ENCODE data around the gene JMJD8. TPM values are rescaled to one million over a fixed set of nuclear protein-coding genes. Genes with fewer than 3 reads are reported as not detected.

The JMJD8 gene
- total and polyA plus RNA-seq, 2 experiments from 2014 or later = 48.5 to 82.5 TPM

DNA sequence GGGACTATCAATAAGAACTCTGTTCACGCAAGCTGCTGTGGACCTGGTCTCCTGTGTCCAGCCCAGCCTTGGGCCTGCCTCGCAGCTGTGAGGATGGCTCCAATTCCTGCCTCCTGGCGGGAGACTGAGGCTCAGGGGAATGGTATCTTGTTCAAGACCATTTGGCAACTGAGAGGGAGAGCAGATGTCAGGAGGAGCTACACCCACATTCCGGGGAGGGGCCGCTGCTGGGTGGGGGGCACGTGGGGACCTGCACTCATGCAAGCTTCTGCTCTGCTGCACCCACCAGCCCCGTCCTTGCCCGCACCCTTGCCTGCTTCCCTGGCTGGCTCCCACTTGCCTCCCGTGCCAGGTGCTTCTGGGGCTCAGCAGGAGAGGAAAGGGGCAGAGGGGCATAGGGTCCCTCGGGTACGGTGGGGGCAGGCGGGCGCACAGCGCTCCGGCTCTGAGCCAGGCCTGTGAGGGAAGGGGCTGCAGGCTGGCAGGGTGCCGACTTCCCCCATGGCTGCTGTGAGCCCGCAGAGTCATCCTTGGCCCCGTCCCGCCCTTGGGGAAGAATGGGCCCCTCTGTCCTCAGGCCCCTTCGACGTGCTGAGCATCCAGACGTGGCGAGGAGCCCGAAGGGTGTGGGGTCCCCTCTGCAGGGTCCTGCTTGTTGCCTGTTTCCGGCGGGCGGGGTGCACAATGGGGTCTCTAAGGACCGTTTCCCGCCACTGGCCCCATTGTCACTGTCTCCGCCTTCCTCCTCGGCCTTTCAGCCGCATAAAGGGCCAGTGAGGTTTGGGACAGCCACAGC lies 33.5 kb upstream of the JMJD8 start:
- DNase-seq (ENCODE audit: low spot score) (no peak), ATAC-seq (no peak)
- H4K20me1 ChIP-seq (replicated peaks; ENCODE audit: insufficient read depth) = no peaks in the 10 kb centered on the region
- no peak overlapping the region for H3K4me2 ChIP-seq
- no peaks in the 10 kb centered on the region for H3F3A ChIP-seq (replicated peaks; ENCODE audit: low read depth)
- no peaks in the 10 kb centered on the region for H3K9me2 ChIP-seq (ENCODE audit: insufficient read depth)
- Mint-ChIP-seq H3K36me3 (ENCODE audit: low read depth) (no peaks in the 10 kb centered on the region), H3K9me3 (peaks cover 4% of the 10 kb centered on the region; the same call in 1 of the 3 replicates), H3K27ac (no peak overlapping the region), H3K4me1 (peaks cover 13% of the 10 kb centered on the region; the same call in 2 of the 3 replicates), H3K27me3 (ENCODE audit: insufficient read depth, low read depth, poor library complexity) (peaks cover 40% of the 10 kb centered on the region), H3K4me3 (no peak overlapping the region)
- H3K27ac ChIP-seq (ENCODE audit: low read depth) = no peak overlapping the region
- no peaks in the 10 kb centered on the region for H3K36me3 ChIP-seq (ENCODE audit: insufficient read depth)
- no peaks in the 10 kb centered on the region for H3K79me2 ChIP-seq (replicated peaks; ENCODE audit: insufficient read depth)
- peaks cover 46% of the 10 kb centered on the region for H3K27me3 ChIP-seq (ENCODE audit: insufficient read depth)
- peaks cover 12% of the 10 kb centered on the region; the same call in 1 of the 2 replicates for H3K4me1 ChIP-seq (ENCODE audit: insufficient read depth)
- no peak overlapping the region for H3K4me3 ChIP-seq
- no peak for TF ChIP-seq EZH2phosphoT487 (IDR thresholded peaks at IDR 0.05; ENCODE audit: unreplicated experiment)
- TF ChIP-seq ZNF331 (CRISPR knock-in tag; IDR thresholded peaks at IDR 0.05; ENCODE audit: low read depth) = no peak
- TF ChIP-seq, protein P1, sequence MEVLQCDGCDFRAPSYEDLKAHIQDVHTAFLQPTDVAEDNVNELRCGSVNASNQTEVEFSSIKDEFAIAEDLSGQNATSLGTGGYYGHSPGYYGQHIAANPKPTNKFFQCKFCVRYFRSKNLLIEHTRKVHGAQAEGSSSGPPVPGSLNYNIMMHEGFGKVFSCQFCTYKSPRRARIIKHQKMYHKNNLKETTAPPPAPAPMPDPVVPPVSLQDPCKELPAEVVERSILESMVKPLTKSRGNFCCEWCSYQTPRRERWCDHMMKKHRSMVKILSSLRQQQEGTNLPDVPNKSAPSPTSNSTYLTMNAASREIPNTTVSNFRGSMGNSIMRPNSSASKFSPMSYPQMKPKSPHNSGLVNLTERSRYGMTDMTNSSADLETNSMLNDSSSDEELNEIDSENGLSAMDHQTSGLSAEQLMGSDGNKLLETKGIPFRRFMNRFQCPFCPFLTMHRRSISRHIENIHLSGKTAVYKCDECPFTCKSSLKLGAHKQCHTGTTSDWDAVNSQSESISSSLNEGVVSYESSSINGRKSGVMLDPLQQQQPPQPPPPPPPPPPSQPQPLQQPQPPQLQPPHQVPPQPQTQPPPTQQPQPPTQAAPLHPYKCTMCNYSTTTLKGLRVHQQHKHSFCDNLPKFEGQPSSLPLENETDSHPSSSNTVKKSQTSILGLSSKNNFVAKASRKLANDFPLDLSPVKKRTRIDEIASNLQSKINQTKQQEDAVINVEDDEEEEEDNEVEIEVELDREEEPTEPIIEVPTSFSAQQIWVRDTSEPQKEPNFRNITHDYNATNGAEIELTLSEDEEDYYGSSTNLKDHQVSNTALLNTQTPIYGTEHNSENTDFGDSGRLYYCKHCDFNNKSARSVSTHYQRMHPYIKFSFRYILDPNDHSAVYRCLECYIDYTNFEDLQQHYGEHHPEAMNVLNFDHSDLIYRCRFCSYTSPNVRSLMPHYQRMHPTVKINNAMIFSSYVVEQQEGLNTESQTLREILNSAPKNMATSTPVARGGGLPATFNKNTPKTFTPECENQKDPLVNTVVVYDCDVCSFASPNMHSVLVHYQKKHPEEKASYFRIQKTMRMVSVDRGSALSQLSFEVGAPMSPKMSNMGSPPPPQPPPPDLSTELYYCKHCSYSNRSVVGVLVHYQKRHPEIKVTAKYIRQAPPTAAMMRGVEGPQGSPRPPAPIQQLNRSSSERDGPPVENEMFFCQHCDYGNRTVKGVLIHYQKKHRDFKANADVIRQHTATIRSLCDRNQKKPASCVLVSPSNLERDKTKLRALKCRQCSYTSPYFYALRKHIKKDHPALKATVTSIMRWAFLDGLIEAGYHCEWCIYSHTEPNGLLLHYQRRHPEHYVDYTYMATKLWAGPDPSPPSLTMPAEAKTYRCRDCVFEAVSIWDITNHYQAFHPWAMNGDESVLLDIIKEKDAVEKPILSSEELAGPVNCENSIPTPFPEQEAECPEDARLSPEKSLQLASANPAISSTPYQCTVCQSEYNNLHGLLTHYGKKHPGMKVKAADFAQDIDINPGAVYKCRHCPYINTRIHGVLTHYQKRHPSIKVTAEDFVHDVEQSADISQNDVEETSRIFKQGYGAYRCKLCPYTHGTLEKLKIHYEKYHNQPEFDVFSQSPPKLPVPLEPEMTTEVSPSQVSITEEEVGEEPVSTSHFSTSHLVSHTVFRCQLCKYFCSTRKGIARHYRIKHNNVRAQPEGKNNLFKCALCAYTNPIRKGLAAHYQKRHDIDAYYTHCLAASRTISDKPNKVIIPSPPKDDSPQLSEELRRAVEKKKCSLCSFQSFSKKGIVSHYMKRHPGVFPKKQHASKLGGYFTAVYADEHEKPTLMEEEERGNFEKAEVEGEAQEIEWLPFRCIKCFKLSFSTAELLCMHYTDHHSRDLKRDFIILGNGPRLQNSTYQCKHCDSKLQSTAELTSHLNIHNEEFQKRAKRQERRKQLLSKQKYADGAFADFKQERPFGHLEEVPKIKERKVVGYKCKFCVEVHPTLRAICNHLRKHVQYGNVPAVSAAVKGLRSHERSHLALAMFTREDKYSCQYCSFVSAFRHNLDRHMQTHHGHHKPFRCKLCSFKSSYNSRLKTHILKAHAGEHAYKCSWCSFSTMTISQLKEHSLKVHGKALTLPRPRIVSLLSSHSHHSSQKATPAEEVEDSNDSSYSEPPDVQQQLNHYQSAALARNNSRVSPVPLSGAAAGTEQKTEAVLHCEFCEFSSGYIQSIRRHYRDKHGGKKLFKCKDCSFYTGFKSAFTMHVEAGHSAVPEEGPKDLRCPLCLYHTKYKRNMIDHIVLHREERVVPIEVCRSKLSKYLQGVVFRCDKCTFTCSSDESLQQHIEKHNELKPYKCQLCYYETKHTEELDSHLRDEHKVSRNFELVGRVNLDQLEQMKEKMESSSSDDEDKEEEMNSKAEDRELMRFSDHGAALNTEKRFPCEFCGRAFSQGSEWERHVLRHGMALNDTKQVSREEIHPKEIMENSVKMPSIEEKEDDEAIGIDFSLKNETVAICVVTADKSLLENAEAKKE (CRISPR knock-in tag; IDR thresholded peaks at IDR 0.05) = no peak
- TF ChIP-seq CREB1 (CRISPR knock-in tag; IDR thresholded peaks at IDR 0.05; ENCODE audit: low read depth) = no peak
- no peak for TF ChIP-seq NANOG (IDR thresholded peaks at IDR 0.05; ENCODE audit: borderline replicate concordance)
- TF ChIP-seq, protein P2, sequence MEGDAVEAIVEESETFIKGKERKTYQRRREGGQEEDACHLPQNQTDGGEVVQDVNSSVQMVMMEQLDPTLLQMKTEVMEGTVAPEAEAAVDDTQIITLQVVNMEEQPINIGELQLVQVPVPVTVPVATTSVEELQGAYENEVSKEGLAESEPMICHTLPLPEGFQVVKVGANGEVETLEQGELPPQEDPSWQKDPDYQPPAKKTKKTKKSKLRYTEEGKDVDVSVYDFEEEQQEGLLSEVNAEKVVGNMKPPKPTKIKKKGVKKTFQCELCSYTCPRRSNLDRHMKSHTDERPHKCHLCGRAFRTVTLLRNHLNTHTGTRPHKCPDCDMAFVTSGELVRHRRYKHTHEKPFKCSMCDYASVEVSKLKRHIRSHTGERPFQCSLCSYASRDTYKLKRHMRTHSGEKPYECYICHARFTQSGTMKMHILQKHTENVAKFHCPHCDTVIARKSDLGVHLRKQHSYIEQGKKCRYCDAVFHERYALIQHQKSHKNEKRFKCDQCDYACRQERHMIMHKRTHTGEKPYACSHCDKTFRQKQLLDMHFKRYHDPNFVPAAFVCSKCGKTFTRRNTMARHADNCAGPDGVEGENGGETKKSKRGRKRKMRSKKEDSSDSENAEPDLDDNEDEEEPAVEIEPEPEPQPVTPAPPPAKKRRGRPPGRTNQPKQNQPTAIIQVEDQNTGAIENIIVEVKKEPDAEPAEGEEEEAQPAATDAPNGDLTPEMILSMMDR (conservative IDR thresholded peaks at IDR 0.05; ENCODE audit: low read depth in 2 of 2) = no peak
- TF ChIP-seq, protein P3, sequence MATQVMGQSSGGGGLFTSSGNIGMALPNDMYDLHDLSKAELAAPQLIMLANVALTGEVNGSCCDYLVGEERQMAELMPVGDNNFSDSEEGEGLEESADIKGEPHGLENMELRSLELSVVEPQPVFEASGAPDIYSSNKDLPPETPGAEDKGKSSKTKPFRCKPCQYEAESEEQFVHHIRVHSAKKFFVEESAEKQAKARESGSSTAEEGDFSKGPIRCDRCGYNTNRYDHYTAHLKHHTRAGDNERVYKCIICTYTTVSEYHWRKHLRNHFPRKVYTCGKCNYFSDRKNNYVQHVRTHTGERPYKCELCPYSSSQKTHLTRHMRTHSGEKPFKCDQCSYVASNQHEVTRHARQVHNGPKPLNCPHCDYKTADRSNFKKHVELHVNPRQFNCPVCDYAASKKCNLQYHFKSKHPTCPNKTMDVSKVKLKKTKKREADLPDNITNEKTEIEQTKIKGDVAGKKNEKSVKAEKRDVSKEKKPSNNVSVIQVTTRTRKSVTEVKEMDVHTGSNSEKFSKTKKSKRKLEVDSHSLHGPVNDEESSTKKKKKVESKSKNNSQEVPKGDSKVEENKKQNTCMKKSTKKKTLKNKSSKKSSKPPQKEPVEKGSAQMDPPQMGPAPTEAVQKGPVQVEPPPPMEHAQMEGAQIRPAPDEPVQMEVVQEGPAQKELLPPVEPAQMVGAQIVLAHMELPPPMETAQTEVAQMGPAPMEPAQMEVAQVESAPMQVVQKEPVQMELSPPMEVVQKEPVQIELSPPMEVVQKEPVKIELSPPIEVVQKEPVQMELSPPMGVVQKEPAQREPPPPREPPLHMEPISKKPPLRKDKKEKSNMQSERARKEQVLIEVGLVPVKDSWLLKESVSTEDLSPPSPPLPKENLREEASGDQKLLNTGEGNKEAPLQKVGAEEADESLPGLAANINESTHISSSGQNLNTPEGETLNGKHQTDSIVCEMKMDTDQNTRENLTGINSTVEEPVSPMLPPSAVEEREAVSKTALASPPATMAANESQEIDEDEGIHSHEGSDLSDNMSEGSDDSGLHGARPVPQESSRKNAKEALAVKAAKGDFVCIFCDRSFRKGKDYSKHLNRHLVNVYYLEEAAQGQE (IDR thresholded peaks at IDR 0.05; ENCODE audit: unreplicated experiment) = no peak
- H2AFZ ChIP-seq = no peak overlapping the region
